SK-N-SH treated with all-trans-retinoic acid at 6 μM for 48 hours (cell line): ENCODE measurements around the gene MRPS2.
"Not testable (repeated sequence)": the region's sequence is repeated elsewhere in the genome, so short reads cannot be mapped to it uniquely, and the experiment has no call there.

Source experiments
- ATAC-seq: fragments of 200-7000 bp; cut with Tn5 transposase; 3 replicates; pipeline ENCODE4 v1.9.1; 2020; ENCODE audit warnings: mild to moderate bottlenecking, moderate library complexity
- ARNTL ChIP-seq: fragments of 450-650 bp; formaldehyde crosslinking; IDR thresholded peaks from 2 replicates; pipeline ENCODE4 v1.5.0; 2020; ENCODE audit warnings: low read depth, mild to moderate bottlenecking, moderate library complexity, borderline replicate concordance
- BACH2 ChIP-seq: fragments of 250-450 bp; sonication (Bioruptor Pico); IDR thresholded peaks from 2 replicates; pipeline ENCODE4 v1.9.0; 2021; ENCODE audit warnings: mild to moderate bottlenecking, borderline replicate concordance
- CREB5 ChIP-seq: fragments of 250-450 bp; sonication (Bioruptor Pico); IDR thresholded peaks from 2 replicates; pipeline ENCODE4 v1.5.1; 2020; ENCODE audit warnings: low read depth, mild to moderate bottlenecking, moderate library complexity
- CSDC2 ChIP-seq: fragments of 250-450 bp; sonication (Bioruptor Pico); IDR thresholded peaks from 2 replicates; pipeline ENCODE4 v1.5.0; 2020; ENCODE audit warnings: mild to moderate bottlenecking, moderate library complexity
- CSRNP3 ChIP-seq: fragments of 250-450 bp; sonication (Bioruptor Pico); IDR thresholded peaks from 2 replicates; pipeline ENCODE4 v1.5.1; 2021; ENCODE audit warnings: mild to moderate bottlenecking, moderate library complexity
- GLIS3 ChIP-seq: fragments of 250-450 bp; sonication (Bioruptor Pico); IDR thresholded peaks from 2 replicates; pipeline ENCODE4 v1.5.0; 2020; ENCODE audit warnings: mild to moderate bottlenecking, moderate library complexity
- ISL1 ChIP-seq: fragments of 250-450 bp; sonication (Bioruptor Pico); IDR thresholded peaks from 2 replicates; pipeline ENCODE4 v2.1.2; 2022; ENCODE audit warnings: mild to moderate bottlenecking, moderate library complexity
- OSR1 ChIP-seq: fragments of 250-450 bp; sonication (Bioruptor Pico); IDR thresholded peaks from 2 replicates; pipeline ENCODE4 v1.8.0; 2022; ENCODE audit warnings: moderate library complexity, mild to moderate bottlenecking, inconsistent platforms
- PATZ1 ChIP-seq: fragments of 250-450 bp; sonication (Bioruptor Pico); IDR thresholded peaks from 2 replicates; pipeline ENCODE4 v1.8.0; 2020; ENCODE audit warnings: mild to moderate bottlenecking, moderate library complexity, borderline replicate concordance
- POU6F1 ChIP-seq: fragments of 250-450 bp; sonication (Bioruptor Pico); IDR thresholded peaks from 2 replicates; pipeline ENCODE4 v1.8.0; 2021; ENCODE audit warnings: low read depth, mild to moderate bottlenecking, moderate library complexity, borderline replicate concordance
- PPARA ChIP-seq: fragments of 250-450 bp; sonication (Bioruptor Pico); IDR thresholded peaks from 2 replicates; pipeline ENCODE4 v1.5.0; 2020; ENCODE audit warnings: mild to moderate bottlenecking, borderline replicate concordance
- RARB ChIP-seq: fragments of 250-450 bp; sonication (Bioruptor Pico); IDR thresholded peaks from 2 replicates; pipeline ENCODE4 v1.8.0; 2021; ENCODE audit warnings: mild to moderate bottlenecking, moderate library complexity
- SNAI2 ChIP-seq: fragments of 250-450 bp; sonication (Bioruptor Pico); IDR thresholded peaks from 2 replicates; pipeline ENCODE4 v1.5.0; 2020; ENCODE audit warnings: mild to moderate bottlenecking, moderate library complexity
- TCF4 ChIP-seq: fragments of 250-450 bp; sonication (Bioruptor Pico); IDR thresholded peaks from 2 replicates; pipeline ENCODE4 v1.8.0; 2021; ENCODE audit warnings: mild to moderate bottlenecking, moderate library complexity, borderline replicate concordance
- TOX ChIP-seq: fragments of 250-450 bp; sonication (Bioruptor Pico); IDR thresholded peaks from 2 replicates; pipeline ENCODE4 v1.8.0; 2021; ENCODE audit warnings: mild to moderate bottlenecking, moderate library complexity, borderline replicate concordance
- TSHZ2 ChIP-seq: fragments of 250-450 bp; sonication (Bioruptor Pico); IDR thresholded peaks from 2 replicates; pipeline ENCODE4 v1.5.0; 2020; ENCODE audit warnings: mild to moderate bottlenecking, moderate library complexity
- ZC3H10 ChIP-seq: fragments of 250-450 bp; sonication (Bioruptor Pico); IDR thresholded peaks from 2 replicates; pipeline ENCODE4 v1.5.1; 2021; ENCODE audit warnings: mild to moderate bottlenecking, moderate library complexity
- ZFP3 ChIP-seq: fragments of 250-450 bp; sonication (Bioruptor Pico); IDR thresholded peaks from 2 replicates; pipeline ENCODE4 v1.5.0; 2020; ENCODE audit warnings: mild to moderate bottlenecking, moderate library complexity
- ZFP30 ChIP-seq: fragments of 450-650 bp; formaldehyde crosslinking; IDR thresholded peaks from 2 replicates; pipeline ENCODE4 v1.5.0; 2022; ENCODE audit warnings: mild to moderate bottlenecking, moderate library complexity
- ZNF565 ChIP-seq: fragments of 450-650 bp; formaldehyde crosslinking; conservative IDR thresholded peaks from 2 replicates; pipeline ENCODE4 v1.5.0; 2020; ENCODE audit warnings: low read depth, mild to moderate bottlenecking, moderate library complexity
- ZNF70 ChIP-seq: fragments of 450-650 bp; formaldehyde crosslinking; IDR thresholded peaks from 2 replicates; pipeline ENCODE4 v1.5.0; 2020; ENCODE audit warnings: mild to moderate bottlenecking, moderate library complexity
- ZNF8 ChIP-seq: fragments of 450-650 bp; formaldehyde crosslinking; IDR thresholded peaks from 2 replicates; pipeline ENCODE4 v1.5.0; 2020; ENCODE audit warnings: mild to moderate bottlenecking, moderate library complexity

MRPS2 gene

GRCh38 chr9:135513351-135513846 is 12.9 kb downstream of the MRPS2 start (continued):
- no peak for TF ChIP-seq ZFP3
- no peak for TF ChIP-seq BACH2
- no peak for TF ChIP-seq TOX (CRISPR knock-in tag)
- TF ChIP-seq TSHZ2 (CRISPR knock-in tag), result no peak
- no peak for TF ChIP-seq ZNF8

- not testable (repeated sequence) for ATAC-seq
These were observed 13.4 kb downstream of the MRPS2 start for GRCh38 chr9:135513906-135514305.

- TF ChIP-seq ZFP3 (no peak), TCF4 (CRISPR knock-in tag) (no peak), SNAI2 (CRISPR knock-in tag) (no peak), ISL1 (no peak), ZC3H10 (CRISPR knock-in tag) (no peak), OSR1 (CRISPR knock-in tag) (no peak), GLIS3 (CRISPR knock-in tag) (no peak), CSDC2 (no peak), CREB5 (no peak), POU6F1 (CRISPR knock-in tag) (no peak), ARNTL (CRISPR knock-in tag) (no peak), PPARA (CRISPR knock-in tag) (no peak), ZNF565 (CRISPR knock-in tag) (no peak), TOX (CRISPR knock-in tag) (no peak), ZNF8 (no peak), ZNF70 (CRISPR knock-in tag) (no peak)
- ATAC-seq, result no peak
These were observed 14.0 kb downstream of the MRPS2 start for GRCh38 chr9:135514342-135515082.

GRCh38 chr9:135515083-135515951 is 14.8 kb downstream of the MRPS2 start:
- no peak for ATAC-seq
- TF ChIP-seq ZC3H10 (CRISPR knock-in tag) (no peak), ZNF565 (CRISPR knock-in tag) (no peak), RARB (no peak), ZFP30 (CRISPR knock-in tag) (no peak), POU6F1 (CRISPR knock-in tag) (no peak), OSR1 (CRISPR knock-in tag) (no peak), ZNF70 (CRISPR knock-in tag) (no peak), CREB5 (no peak), TOX (CRISPR knock-in tag) (no peak), CSRNP3 (CRISPR knock-in tag) (no peak), PATZ1 (CRISPR knock-in tag) (no peak)
